Transverse colon (tissue), 4 donors: ENCODE data around the gene IYD. TPM values are rescaled to one million over a fixed set of nuclear protein-coding genes. Genes with fewer than 3 reads are reported as not detected.

Experiments used
- DNase-seq: peaks from one replicate; pipeline ENCODE4 v3.0.0-alpha.2; 2019
- H3K27ac ChIP-seq, 4 donors: fragments of 200-600 bp; sonication (generic); 2 replicates each; pipeline ENCODE4 v1.5.1; 2016 to 2018; ENCODE audit warnings: inconsistent platforms in 4 of 4
- H3K27me3 ChIP-seq: fragments of 200-600 bp; sonication (generic); 2 replicates; pipeline ENCODE4 v1.5.1; 2017; ENCODE audit warnings: inconsistent platforms
- H3K36me3 ChIP-seq, 4 donors: fragments of 200-600 bp; sonication (generic); 2 replicates each; pipeline ENCODE4 v1.5.1; 2017 to 2019; ENCODE audit warnings: inconsistent platforms in 4 of 4
- H3K4me1 ChIP-seq, 4 donors: fragments of 200-600 bp; sonication (generic); 2 replicates each; pipeline ENCODE4 v1.5.1; 2017 to 2020; ENCODE audit warnings: inconsistent platforms in 4 of 4
- H3K4me3 ChIP-seq, 4 donors: fragments of 200-600 bp; sonication (generic); 1 replicate in 1 of 4; 2 replicates in 3 of 4; pipeline versions ENCODE4 v1.5.1 to v1.6.1; 2017 to 2019; ENCODE audit warnings: inconsistent platforms in 4 of 4
- H3K9me3 ChIP-seq, 2 donors: fragments of 200-600 bp; sonication (generic); 2 replicates each; pipeline ENCODE4 v1.5.1; 2017 to 2019; ENCODE audit warnings: inconsistent platforms in 2 of 2
- CTCF ChIP-seq, 5 experiments: fragments of 200-600 bp in 3 of 5; fragments of 450-650 bp in 2 of 5; sonication (generic) in 3 of 5; IDR thresholded peaks; 1 replicate in 2 of 5; 2 replicates in 3 of 5; pipeline ENCODE4 v1.5.1; 2016 to 2017; ENCODE audit warnings: antibody characterized with exemption in 5 of 5, inconsistent platforms in 3 of 5, mild to moderate bottlenecking in 2 of 5, moderate library complexity in 1 of 5
- EP300 ChIP-seq: sonication (generic); formaldehyde crosslinking; IDR thresholded peaks from one replicate; pipeline ENCODE4 v1.6.1; 2017; ENCODE audit warnings: antibody characterized with exemption, low read depth
- POLR2A ChIP-seq: fragments of 450-650 bp; IDR thresholded peaks from one replicate; pipeline ENCODE4 v1.6.1; 2016; ENCODE audit warnings: antibody characterized with exemption, mild to moderate bottlenecking, moderate library complexity
- POLR2AphosphoS5 ChIP-seq, 3 donors: sonication (generic); formaldehyde crosslinking; IDR thresholded peaks; one replicate each; pipeline ENCODE4 v1.6.1; 2016; ENCODE audit warnings: antibody characterized with exemption in 3 of 3
- WGBS, 2 donors: methylation state at CpG; one replicate each; pipeline ENCODE4 v1.1.5; 2018; ENCODE audit warnings: low coverage in 1 of 2; 5-methylcytosine and 5-hydroxymethylcytosine counted together
- in situ Hi-C, 4 donors: fragments of 200-750 bp; cut with MboI; loops; one replicate each; pipeline versions ENCODE4 v1.15.0 to v1.15.1; 2017; ENCODE audit warnings: low sequenced_read_pairs in 3 of 4, low pct_ligation_motif_present in 1 of 4, low pct_unique_long_range_greater_than_20kb in 1 of 4
- intact Hi-C: fragments of 100-400 bp; cut with DNase I; formaldehyde crosslinking; loops from one replicate; pipeline ENCODE4 v1.15.1; 2023; ENCODE audit warnings: low total_unique reads
- total RNA-seq, 4 donors: library from RNA; depleted of rRNA; stranded (reverse); fragments of >200 nt; gene quantifications; one replicate each; pipeline ENCODE4 v1.1.0, GENCODE V29; 2016

The IYD gene
- total RNA-seq, 4 donors from 2014 or later, result 8.4 to 16.7 (median 12.3) TPM

GRCh38 chr6:150409576-150410066 is 40.8 kb downstream of the IYD start:
- in situ Hi-C loops (loop anchor here in 2 of 4 donors (5.0 to 25.0 kb wide), 2 partner anchors 403 to 928 kb away; no protein-coding TSS in a partner anchor), intact Hi-C loops (no loop called here)
- peaks cover 0 to 16% (median 7%) of the 10 kb centered on the region in 4 donors for H3K4me1 ChIP-seq
- no peak overlapping the region for H3K27ac ChIP-seq
- H3K36me3 ChIP-seq, result no peaks in the 10 kb centered on the region
- H3K27me3 ChIP-seq, result no peaks in the 10 kb centered on the region
- H3K4me3 ChIP-seq, result no peak overlapping the region
- TF ChIP-seq POLR2AphosphoS5 (IDR thresholded peaks at IDR 0.05), result no peak
- TF ChIP-seq EP300, result no peak
- no peak for TF ChIP-seq CTCF (IDR thresholded peaks at IDR 0.05)
- no peak for TF ChIP-seq POLR2A
- no peaks in the 10 kb centered on the region for H3K9me3 ChIP-seq
- 13 to 25% methylated on average over 1 of the region's 1 CpG for WGBS, 2 donors
- peak; percentile 58 for DNase-seq

GRCh38 chr6:150410399-150410798 is 41.6 kb downstream of the IYD start:
- Histone ChIP-seq H3K9me3 (no peaks in the 10 kb centered on the region), H3K27me3 (no peaks in the 10 kb centered on the region), H3K27ac (no peak overlapping the region), H3K4me3 (no peak overlapping the region), H3K4me1 (peaks cover 0 to 16% (median 7%) of the 10 kb centered on the region in 4 donors), H3K36me3 (no peaks in the 10 kb centered on the region)
- no peak for DNase-seq
- WGBS, 2 donors, result 56 to 67% methylated on average over 4 of the region's 4 CpGs
- in situ Hi-C loops (loop anchor here in 2 of 4 donors (5.0 to 25.0 kb wide), 2 partner anchors 402 to 927 kb away; no protein-coding TSS in a partner anchor), intact Hi-C loops (no loop called here)
- TF ChIP-seq POLR2A, result no peak
- TF ChIP-seq EP300, result no peak
- no peak for TF ChIP-seq CTCF (IDR thresholded peaks at IDR 0.05)
- no peak for TF ChIP-seq POLR2AphosphoS5 (IDR thresholded peaks at IDR 0.05)

GRCh38 chr6:150410906-150411305 is 42.1 kb downstream of the IYD start:
- Histone ChIP-seq H3K36me3 (no peaks in the 10 kb centered on the region), H3K4me1 (peaks cover 0 to 16% (median 7%) of the 10 kb centered on the region in 4 donors), H3K27ac (no peak overlapping the region), H3K9me3 (no peaks in the 10 kb centered on the region), H3K27me3 (no peaks in the 10 kb centered on the region), H3K4me3 (no peak overlapping the region)
- no peak for DNase-seq
- WGBS, 2 donors, result 25 to 31% methylated on average over 2 of the region's 2 CpGs
- intact Hi-C loops (no loop called here), in situ Hi-C loops (loop anchor here in 2 of 4 donors (5.0 to 25.0 kb wide), 2 partner anchors 401 to 926 kb away; no protein-coding TSS in a partner anchor)
- no peak for TF ChIP-seq EP300
- no peak for TF ChIP-seq POLR2A
- no peak for TF ChIP-seq POLR2AphosphoS5 (IDR thresholded peaks at IDR 0.05)
- no peak for TF ChIP-seq CTCF (IDR thresholded peaks at IDR 0.05)

GRCh38 chr6:150412221-150412620 is 43.4 kb downstream of the IYD start:
- in situ Hi-C loops, result loop anchor here in 2 of 4 donors (5.0 to 25.0 kb wide), 2 partner anchors 400 to 925 kb away; no protein-coding TSS in a partner anchor

More at GRCh38 chr6:150412221-150412620, 43.4 kb downstream of the IYD start:
- TF ChIP-seq POLR2A (no peak), POLR2AphosphoS5 (IDR thresholded peaks at IDR 0.05) (no peak), CTCF (IDR thresholded peaks at IDR 0.05) (no peak), EP300 (no peak)
- no peaks in the 10 kb centered on the region for H3K27me3 ChIP-seq
- no peak overlapping the region for H3K27ac ChIP-seq
- peaks cover 0 to 16% (median 7%) of the 10 kb centered on the region in 4 donors for H3K4me1 ChIP-seq
- no peaks in the 10 kb centered on the region for H3K9me3 ChIP-seq
- intact Hi-C loops, result no loop called here
- no peak for DNase-seq
- H3K4me3 ChIP-seq, result no peak overlapping the region
- WGBS, 2 donors, result 81 to 85% methylated on average over 3 of the region's 3 CpGs
- no peaks in the 10 kb centered on the region for H3K36me3 ChIP-seq
